ENCODE results near the gene TUBGCP6. TPM values are rescaled to one million over a fixed set of nuclear protein-coding genes. Genes with fewer than 3 reads are reported as not detected.

TUBGCP6 gene
- total RNA-seq, 1 experiment from 2014 or later: 38.6 TPM

GRCh38 chr22:50210378-50211139, 34.3 kb downstream of the TUBGCP6 start:
- DNase-seq (ENCODE audit: low read depth, low spot score) (no peak), ATAC-seq (no peak)
- H3K27ac ChIP-seq (ENCODE audit: low read depth, low read length): no peak overlapping the region; the same call in 1 of the 2 replicates
- H3K4me3 ChIP-seq (replicated peaks in 1 of 2; ENCODE audit: low read depth in 1 of 2, low read length in 2 of 2): no peak overlapping the region
- no peak overlapping the region for H3K4me2 ChIP-seq (ENCODE audit: low read length)
- no peaks in the 10 kb centered on the region for H4K20me1 ChIP-seq (ENCODE audit: insufficient read depth)
- no peaks in the 10 kb centered on the region for H3K27me3 ChIP-seq (ENCODE audit: insufficient read depth, low read length)
- peaks cover 0 to 16% of the 10 kb centered on the region in 2 experiments; a peak in 2 of 4 replicates for H3K4me1 ChIP-seq (ENCODE audit: control insufficient read depth in 1 of 2, insufficient read depth in 2 of 2, low read length in 2 of 2)
- no peak overlapping the region for H3K9ac ChIP-seq (ENCODE audit: low read length)
- BruUV-seq (replicated peaks): no TSS peak
- H2AFZ ChIP-seq (ENCODE audit: low read depth, low read length, poor library complexity, severe bottlenecking): no peak overlapping the region
- CTCF ChIA-PET: interaction anchor here (0.9 kb wide), 1 partner anchor 62 kb away, joined by 3 read pairs; no protein-coding TSS in a partner anchor
- RAD21 ChIA-PET (ENCODE audit: low non-redundant PET in 1 of 2, low total read pairs in 2 of 2, uncharacterized antibody in 2 of 2, unreplicated experiment in 2 of 2): no interaction called here
- H3K9me3 ChIP-seq (ENCODE audit: control insufficient read depth in 1 of 2, insufficient read depth in 1 of 2, low read depth in 1 of 2, low read length in 2 of 2): no peaks in the 10 kb centered on the region
- POLR2A ChIA-PET: no interaction called here
- TF ChIP-seq SP1 (IDR thresholded peaks at IDR 0.05; ENCODE audit: low read depth): no peak
- TF ChIP-seq CEBPB (IDR thresholded peaks at IDR 0.05; ENCODE audit: low read depth): no peak
- TF ChIP-seq, protein P1, sequence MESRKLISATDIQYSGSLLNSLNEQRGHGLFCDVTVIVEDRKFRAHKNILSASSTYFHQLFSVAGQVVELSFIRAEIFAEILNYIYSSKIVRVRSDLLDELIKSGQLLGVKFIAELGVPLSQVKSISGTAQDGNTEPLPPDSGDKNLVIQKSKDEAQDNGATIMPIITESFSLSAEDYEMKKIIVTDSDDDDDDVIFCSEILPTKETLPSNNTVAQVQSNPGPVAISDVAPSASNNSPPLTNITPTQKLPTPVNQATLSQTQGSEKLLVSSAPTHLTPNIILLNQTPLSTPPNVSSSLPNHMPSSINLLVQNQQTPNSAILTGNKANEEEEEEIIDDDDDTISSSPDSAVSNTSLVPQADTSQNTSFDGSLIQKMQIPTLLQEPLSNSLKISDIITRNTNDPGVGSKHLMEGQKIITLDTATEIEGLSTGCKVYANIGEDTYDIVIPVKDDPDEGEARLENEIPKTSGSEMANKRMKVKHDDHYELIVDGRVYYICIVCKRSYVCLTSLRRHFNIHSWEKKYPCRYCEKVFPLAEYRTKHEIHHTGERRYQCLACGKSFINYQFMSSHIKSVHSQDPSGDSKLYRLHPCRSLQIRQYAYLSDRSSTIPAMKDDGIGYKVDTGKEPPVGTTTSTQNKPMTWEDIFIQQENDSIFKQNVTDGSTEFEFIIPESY (IDR thresholded peaks at IDR 0.05; ENCODE audit: extremely low read depth, insufficient replicate concordance, low read length): no peak
- no peak for TF ChIP-seq ELF1 (IDR thresholded peaks at IDR 0.05; ENCODE audit: borderline replicate concordance, low read depth)
- TF ChIP-seq ATF3 (IDR thresholded peaks at IDR 0.05): no peak
- TF ChIP-seq CTCF (IDR thresholded peaks at IDR 0.05 in 2 of 3, conservative IDR thresholded peaks at IDR 0.05 in 1 of 3; ENCODE audit: borderline replicate concordance in 1 of 3, insufficient read depth in 1 of 3, low read depth in 2 of 3, low read length in 2 of 3): no peak
- no peak for TF ChIP-seq JUND (IDR thresholded peaks at IDR 0.05)
- no peak for TF ChIP-seq EZH2 (IDR thresholded peaks at IDR 0.05)
- TF ChIP-seq YY1 (IDR thresholded peaks at IDR 0.05; ENCODE audit: extremely low read depth, insufficient replicate concordance, low read depth, low read length): no peak
- TF ChIP-seq REST (IDR thresholded peaks at IDR 0.05; ENCODE audit: low read depth): no peak
- no peak for TF ChIP-seq POLR2A (IDR thresholded peaks at IDR 0.05; ENCODE audit: borderline replicate concordance, extremely low read depth, insufficient read depth, insufficient read length)
- no peaks in the 10 kb centered on the region for H3K9me2 ChIP-seq (ENCODE audit: insufficient read depth)
- intact Hi-C loops (cut with micrococcal nuclease): no loop called here
- peaks cover 13 to 18% of the 10 kb centered on the region in 2 experiments for H3K36me3 ChIP-seq (ENCODE audit: control insufficient read depth in 1 of 2, insufficient read depth in 2 of 2, low read length in 2 of 2)
- H3K79me2 ChIP-seq (ENCODE audit: insufficient read depth, low read length): peaks cover 17% of the 10 kb centered on the region; the same call in 1 of the 2 replicates

Data from HCT116 (cell line).